IMR-90 (cell line): ENCODE data around the gene CERKL. TPM values are rescaled to one million over a fixed set of nuclear protein-coding genes. Genes with fewer than 3 reads are reported as not detected.
A peak's percentile ranks its signal among the peaks of the same experiment; 100 is the strongest.

ENCODE experiments used
- ATAC-seq: fragments of 200-7000 bp; cut with Tn5 transposase; 2 replicates; pipeline ENCODE4 v1.9.1; 2020; ENCODE audit warnings: low read depth, mild to moderate bottlenecking, moderate library complexity
- BruUV-seq: library from RNA; stranded (reverse); fragments of 400-500 nt; replicated peaks from 2 replicates; lab custom pipeline; 2021; lab: Mats Ljungman, UMichigan
- CTCF ChIA-PET: fragments of 300-600 bp; formaldehyde crosslinking; extraction: SDS; loops from one replicate; lab custom pipeline; 2021; ENCODE audit warnings: antibody characterized with exemption; lab: Yijun Ruan, JAX
- POLR2A ChIA-PET: fragments of 300-600 bp; sonication (Branson Sonifier 250); formaldehyde crosslinking; loops from one replicate; lab custom pipeline; 2022; ENCODE audit warnings: antibody characterized with exemption; ENCODE audit not compliant: unreplicated experiment; lab: Charles Lee
- DNase-seq: peaks from one replicate; pipeline ENCODE4 v3.0.0; 2013
- H2AFZ ChIP-seq: replicated peaks from 2 replicates; pipeline ENCODE3; 2013; ENCODE audit warnings: low read length, mild to moderate bottlenecking; ENCODE audit not compliant: poor library complexity
- H2AK5ac ChIP-seq: 2 replicates; pipeline ENCODE4 v1.6.1; 2013; ENCODE audit warnings: low read depth, low read length, inconsistent platforms
- H2AK9ac ChIP-seq: replicated peaks from 2 replicates; pipeline ENCODE3; 2013; ENCODE audit warnings: mild to moderate bottlenecking, low read depth, low read length, moderate library complexity; ENCODE audit not compliant: poor library complexity
- H2BK120ac ChIP-seq: 2 replicates; pipeline ENCODE4 v1.6.1; 2013; ENCODE audit warnings: low read depth, low read length, inconsistent platforms
- H2BK15ac ChIP-seq: 3 replicates; pipeline ENCODE4 v1.6.1; 2013; ENCODE audit warnings: low read depth, low read length, inconsistent platforms
- H2BK20ac ChIP-seq: 2 replicates; pipeline ENCODE4 v1.6.1; 2013; ENCODE audit warnings: low read depth, mild to moderate bottlenecking, inconsistent platforms, low read length, moderate library complexity
- H2BK5ac ChIP-seq: 2 replicates; pipeline ENCODE4 v1.6.1; 2013; ENCODE audit warnings: mild to moderate bottlenecking, low read depth, low read length, inconsistent platforms; ENCODE audit not compliant: poor library complexity, severe bottlenecking
- H3K14ac ChIP-seq: replicated peaks from 2 replicates; pipeline ENCODE4 v1.6.1; 2013; ENCODE audit warnings: low read depth, low read length, inconsistent platforms
- H3K18ac ChIP-seq: 2 replicates; pipeline ENCODE4 v1.6.1; 2013; ENCODE audit warnings: low read depth, low read length, control low read depth
- H3K23ac ChIP-seq: 2 replicates; pipeline ENCODE4 v1.6.1; 2013; ENCODE audit warnings: low read depth, low read length, inconsistent platforms
- H3K27ac ChIP-seq: 2 replicates; pipeline ENCODE4 v1.5.1; 2013; ENCODE audit warnings: mild to moderate bottlenecking, control low read depth, low read length; ENCODE audit not compliant: insufficient read depth
- H3K27me3 ChIP-seq: 2 replicates; pipeline ENCODE4 v1.6.1; 2013; ENCODE audit warnings: low read length; ENCODE audit not compliant: control insufficient read depth, insufficient read depth
- H3K36me3 ChIP-seq: 2 replicates; pipeline ENCODE4 v1.6.1; 2013; ENCODE audit warnings: low read length, mixed read lengths; ENCODE audit not compliant: control insufficient read depth, insufficient read depth
- H3K4ac ChIP-seq: 2 replicates; pipeline ENCODE4 v1.6.1; 2013; ENCODE audit warnings: low read depth, low read length, inconsistent platforms
- H3K4me1 ChIP-seq: 2 replicates; pipeline ENCODE4 v1.6.1; 2013; ENCODE audit warnings: low read length, mixed read lengths; ENCODE audit not compliant: control insufficient read depth, insufficient read depth
- H3K4me2 ChIP-seq: 2 replicates; pipeline ENCODE4 v1.6.1; 2013; ENCODE audit warnings: low read depth, mild to moderate bottlenecking, control low read depth, low read length, moderate library complexity
- H3K4me3 ChIP-seq: 2 replicates; pipeline ENCODE4 v1.5.1; 2013; ENCODE audit warnings: low read depth, mild to moderate bottlenecking, control low read depth, low read length, moderate library complexity; ENCODE audit not compliant: insufficient read depth
- H3K56ac ChIP-seq: 2 replicates; pipeline ENCODE4 v1.6.1; 2013; ENCODE audit warnings: low read length, inconsistent platforms; ENCODE audit not compliant: insufficient read depth; ENCODE audit errors: extremely low read depth
- H3K79me1 ChIP-seq, 2 experiments: 2 replicates each; pipeline ENCODE4 v1.6.1; 2013; ENCODE audit warnings: low read length in 2 of 2, inconsistent platforms in 1 of 2, low read depth in 1 of 2
- H3K9ac ChIP-seq: 2 replicates; pipeline ENCODE4 v1.6.1; 2013; ENCODE audit warnings: low read depth, low read length, control low read depth
- H3K9me1 ChIP-seq: 2 replicates; pipeline ENCODE4 v1.6.1; 2013; ENCODE audit warnings: low read length, inconsistent platforms; ENCODE audit not compliant: insufficient read depth
- H3K9me3 ChIP-seq: 2 replicates; pipeline ENCODE4 v1.6.1; 2013; ENCODE audit warnings: low read length; ENCODE audit not compliant: control insufficient read depth, insufficient read depth
- H4K20me1 ChIP-seq: 2 replicates; pipeline ENCODE4 v1.6.1; 2013; ENCODE audit warnings: low read length, inconsistent platforms; ENCODE audit not compliant: insufficient read depth
- H4K5ac ChIP-seq: 2 replicates; pipeline ENCODE4 v1.6.1; 2013; ENCODE audit warnings: mild to moderate bottlenecking, low read depth, low read length, control low read depth
- H4K8ac ChIP-seq, 2 experiments: 2 replicates each; pipeline ENCODE4 v1.6.1; 2013; ENCODE audit warnings: low read depth in 2 of 2, low read length in 2 of 2, control low read depth in 1 of 2, inconsistent platforms in 1 of 2
- H4K91ac ChIP-seq: 2 replicates; pipeline ENCODE4 v1.6.1; 2013; ENCODE audit warnings: low read depth, low read length, inconsistent platforms; ENCODE audit not compliant: insufficient read depth
- BHLHE40 ChIP-seq: fragments of 150-350 bp; IDR thresholded peaks from 2 replicates; pipeline ENCODE4 v1.6.1; 2016; ENCODE audit warnings: mild to moderate bottlenecking, low read depth, low read length
- CEBPB ChIP-seq: IDR thresholded peaks from 2 replicates; pipeline ENCODE4 v1.6.1; 2012; ENCODE audit warnings: low read depth, low read length, improper control_type of control experiment
- CHD1 ChIP-seq: IDR thresholded peaks from 2 replicates; pipeline ENCODE4 v1.6.1; 2012; ENCODE audit warnings: low read depth, low read length, improper control_type of control experiment
- FOS ChIP-seq: fragments of 150-350 bp; IDR thresholded peaks from 2 replicates; pipeline ENCODE4 v1.6.1; 2016; ENCODE audit warnings: low read depth, low read length
- MAFK ChIP-seq: IDR thresholded peaks from 2 replicates; pipeline ENCODE4 v1.6.1; 2012; ENCODE audit warnings: low read depth, low read length, improper control_type of control experiment
- MAZ ChIP-seq: IDR thresholded peaks from 2 replicates; pipeline ENCODE4 v1.6.1; 2012; ENCODE audit warnings: low read depth, mild to moderate bottlenecking, low read length, improper control_type of control experiment, moderate library complexity, borderline replicate concordance
- MXI1 ChIP-seq: IDR thresholded peaks from 2 replicates; pipeline ENCODE4 v1.6.1; 2012; ENCODE audit warnings: low read depth, mild to moderate bottlenecking, low read length, moderate library complexity, borderline replicate concordance
- NFE2L2 ChIP-seq: fragments of 150-350 bp; IDR thresholded peaks from 2 replicates; pipeline ENCODE4 v1.6.1; 2016; ENCODE audit warnings: low read depth, mild to moderate bottlenecking, low read length
- POLR2A ChIP-seq: IDR thresholded peaks from 2 replicates; pipeline ENCODE4 v1.6.1; 2012; ENCODE audit warnings: mild to moderate bottlenecking, low read depth, low read length
- SMC3 ChIP-seq: fragments of 150-350 bp; IDR thresholded peaks from 2 replicates; pipeline ENCODE4 v1.6.1; 2016; ENCODE audit warnings: low read depth, mild to moderate bottlenecking, antibody characterized with exemption, low read length, moderate library complexity
- WGBS, 2 experiments: methylation state at CpG; one replicate each; pipeline versions ENCODE4 v1.1.5 to v1.1.7; 2013; ENCODE audit warnings: missing lambda C conversion rate in 2 of 2; ENCODE audit not compliant: insufficient read length in 1 of 2; ENCODE audit errors: extremely low coverage in 2 of 2; 5-methylcytosine and 5-hydroxymethylcytosine counted together
- dilution Hi-C: fragments of 300-500 bp; cut with HindIII; formaldehyde crosslinking; loops from one replicate; pipeline ENCODE4 v1.14.3; 2018; ENCODE audit warnings: low sequenced_read_pairs; ENCODE audit not compliant: unreplicated experiment
- in situ Hi-C: fragments of 300-500 bp; cut with MboI; formaldehyde crosslinking; loops from 3 replicates; pipeline ENCODE4 v1.14.3; 2019; ENCODE audit warnings: low sequenced_read_pairs, inconsistent platforms, mixed read lengths
- intact Hi-C: fragments of 100-400 bp; cut with micrococcal nuclease; formaldehyde crosslinking; loops from 2 replicates; pipeline ENCODE4 v1.10.0; 2022
- polyA plus RNA-seq, 3 experiments: library from polyadenylated mRNA; depleted of rRNA; stranded (reverse); fragments of >200 nt; gene quantifications; 2 replicates each; pipeline ENCODE4 v1.2.3, GENCODE V29; 2012; ENCODE audit warnings: low replicate concordance in 1 of 3
- total RNA-seq: library from RNA; depleted of rRNA; stranded (reverse); fragments of >200 nt; gene quantifications from 2 replicates; pipeline ENCODE4 v1.2.3, GENCODE V29; 2012; rRNA removed
- TF ChIP-seq, protein P1 (sequence below): fragments of 150-350 bp; IDR thresholded peaks from 2 replicates; pipeline ENCODE4 v1.6.1; 2017; ENCODE audit warnings: mild to moderate bottlenecking, antibody characterized with exemption, low read length, low read depth

The CERKL gene
- total and polyA plus RNA-seq, 2 of the 4 experiments (the other 2 are of a cell fraction), result under 0.01 TPM; not detected in 1

DNA sequence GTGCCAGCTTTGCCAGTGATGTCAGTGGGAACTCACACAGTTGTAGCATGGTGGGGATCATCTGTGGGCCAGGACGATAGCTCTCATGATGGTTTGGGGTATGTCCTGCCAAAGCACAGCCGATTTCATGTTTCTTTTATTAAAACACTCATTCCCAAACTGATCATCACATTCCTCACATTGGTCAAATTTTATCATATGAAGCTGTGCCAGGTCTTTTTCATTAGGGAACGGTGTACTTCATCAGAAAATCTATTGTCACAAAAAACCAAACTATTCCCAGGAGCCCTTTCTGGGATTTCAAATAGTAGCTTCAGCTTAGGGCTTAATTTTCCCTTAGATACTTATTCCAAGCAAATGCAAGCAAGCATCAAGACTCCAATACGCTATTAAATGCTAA lies 157.7 kb downstream of the CERKL start:
- Histone ChIP-seq H2AK9ac (no peak overlapping the region), H2AFZ (peak overlapping the region; percentile 44), H3K27me3 (no peaks in the 10 kb centered on the region), H3K9ac (no peak overlapping the region), H3K36me3 (peaks cover 2% of the 10 kb centered on the region; the same call in 1 of the 2 replicates), H4K8ac (no peak overlapping the region), H3K4me3 (no peak overlapping the region), H2BK5ac (no peak overlapping the region), H3K4me2 (no peak overlapping the region), H3K56ac (no peak overlapping the region), H3K27ac (no peak overlapping the region), H3K18ac (no peak overlapping the region), H3K4ac (no peak overlapping the region), H3K9me3 (no peaks in the 10 kb centered on the region), H4K5ac (no peak overlapping the region), H2BK120ac (no peak overlapping the region), H2AK5ac (no peak overlapping the region), H2BK20ac (no peak overlapping the region), H3K9me1 (no peaks in the 10 kb centered on the region), H4K20me1 (no peaks in the 10 kb centered on the region), H3K23ac (no peak overlapping the region), H3K14ac (no peak overlapping the region), H3K4me1 (no peaks in the 10 kb centered on the region), H4K91ac (no peak overlapping the region), H2BK15ac (no peak overlapping the region), H3K79me1 (no peaks in the 10 kb centered on the region)
- no CpG with 5 or more reads among the region's 4 CpGs for WGBS, 2 experiments
- TF ChIP-seq NFE2L2, result no peak
- TF ChIP-seq MAZ, result no peak
- no peak for TF ChIP-seq MAFK
- TF ChIP-seq MXI1, result no peak
- no peak for TF ChIP-seq SMC3
- no peak for TF ChIP-seq BHLHE40
- TF ChIP-seq, protein P1, sequence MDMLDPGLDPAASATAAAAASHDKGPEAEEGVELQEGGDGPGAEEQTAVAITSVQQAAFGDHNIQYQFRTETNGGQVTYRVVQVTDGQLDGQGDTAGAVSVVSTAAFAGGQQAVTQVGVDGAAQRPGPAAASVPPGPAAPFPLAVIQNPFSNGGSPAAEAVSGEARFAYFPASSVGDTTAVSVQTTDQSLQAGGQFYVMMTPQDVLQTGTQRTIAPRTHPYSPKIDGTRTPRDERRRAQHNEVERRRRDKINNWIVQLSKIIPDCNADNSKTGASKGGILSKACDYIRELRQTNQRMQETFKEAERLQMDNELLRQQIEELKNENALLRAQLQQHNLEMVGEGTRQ, result no peak
- TF ChIP-seq POLR2A, result no peak
- TF ChIP-seq FOS, result no peak
- TF ChIP-seq CHD1, result no peak
- TF ChIP-seq CEBPB, result no peak
- in situ Hi-C loops, result no loop called here
- no peak for DNase-seq
- CTCF ChIA-PET, result interaction anchor here (0.8 kb wide), 1 partner anchor 11 kb away, joined by 4 read pairs; no protein-coding TSS in a partner anchor
- ATAC-seq, result no peak
- dilution Hi-C loops, result no loop called here
- POLR2A ChIA-PET, result no interaction called here
- BruUV-seq, result no TSS peak
- intact Hi-C loops, result no loop called here

Other genes starting within 250 kb of the CERKL start
- gene ITGA4, start 199.7 kb downstream of the CERKL start, total RNA-seq, result 13.6 and 20.6 TPM in 2 replicates
- gene ITGA4, start 199.7 kb downstream of the CERKL start, polyA plus RNA-seq (2012; rRNA removed), result 5.8 and 6.9 TPM in 2 replicates
- not detected in 2 replicates for gene NEUROD1, start 23.4 kb upstream of the CERKL start, total RNA-seq
- gene NEUROD1, start 23.4 kb upstream of the CERKL start, polyA plus RNA-seq (2012; rRNA removed), result not detected in 2 replicates
- gene ITPRID2, start 234.6 kb upstream of the CERKL start, total RNA-seq, result 168 and 187 TPM in 2 replicates
- 61.6 and 74.1 TPM in 2 replicates for gene ITPRID2, start 234.6 kb upstream of the CERKL start, polyA plus RNA-seq (2012; rRNA removed)